Right renal pelvis (tissue), 4 donors: ENCODE measurements around the gene PLPP7. TPM values are rescaled to one million over a fixed set of nuclear protein-coding genes. Genes with fewer than 3 reads are reported as not detected.
"Not testable (repeated sequence)": the region's sequence is repeated elsewhere in the genome, so short reads cannot be mapped to it uniquely, and the experiment has no call there.

Experiments used
- DNase-seq, 4 donors: peaks; one replicate each; pipeline ENCODE4 v3.0.0-alpha.2; 2013; ENCODE audit warnings: low read depth in 4 of 4, low spot score in 3 of 4, missing footprints in 1 of 4
- polyA plus RNA-seq, 4 donors: library from polyadenylated mRNA; unstranded; fragments of 120-200 nt; gene quantifications; one replicate each; pipeline ENCODE4 v1.2.1, GENCODE V29; 2013; ENCODE audit not compliant: insufficient read length in 4 of 4

Gene PLPP7
- polyA plus RNA-seq, 4 donors, result 1.9 to 3.5 (median 2.4) TPM

- DNase-seq, result no peak
Observed at GRCh38 chr9:131324736-131325679, 35.5 kb downstream of the PLPP7 start.

- no peak for DNase-seq
Observed at GRCh38 chr9:131329241-131329641, 39.7 kb downstream of the PLPP7 start.

- no peak for DNase-seq
Observed at GRCh38 chr9:131330814-131331600, 41.5 kb downstream of the PLPP7 start.

- not testable (repeated sequence) for DNase-seq
Observed at GRCh38 chr9:131331996-131332395, 42.5 kb downstream of the PLPP7 start.

GRCh38 chr9:131333771-131334628 lies 44.5 kb downstream of the PLPP7 start:
- no peak for DNase-seq

- DNase-seq, result no peak
Observed at GRCh38 chr9:131334629-131335367, 45.3 kb downstream of the PLPP7 start.

GRCh38 chr9:131335368-131335755 lies 45.8 kb downstream of the PLPP7 start:
- DNase-seq, result no peak

- DNase-seq, result no peak
Observed at GRCh38 chr9:131337131-131337848, 47.8 kb downstream of the PLPP7 start.

GRCh38 chr9:131339212-131339611 lies 49.7 kb downstream of the PLPP7 start:
- DNase-seq, result not testable (repeated sequence)

GRCh38 chr9:131344931-131345535 lies 55.5 kb downstream of the PLPP7 start:
- DNase-seq, result not testable (repeated sequence)

GRCh38 chr9:131346559-131346958 lies 57.0 kb downstream of the PLPP7 start:
- DNase-seq, result no peak

GRCh38 chr9:131347376-131348020 lies 58.0 kb downstream of the PLPP7 start:
- no peak for DNase-seq

- no peak for DNase-seq
Observed at GRCh38 chr9:131348631-131349521, 59.4 kb downstream of the PLPP7 start.

- no peak for DNase-seq
Observed at GRCh38 chr9:131349522-131349880, 60.0 kb downstream of the PLPP7 start.

GRCh38 chr9:131349881-131350563 lies 60.5 kb downstream of the PLPP7 start:
- peak in 2 of 4 donors; percentile 68 to 76 for DNase-seq

- not testable (repeated sequence) for DNase-seq
Observed at GRCh38 chr9:131356479-131356878, 67.0 kb downstream of the PLPP7 start.

- DNase-seq, result no peak
Observed at GRCh38 chr9:131358556-131358955, 69.0 kb downstream of the PLPP7 start.
